Superior temporal gyrus (tissue), 1 donor: ENCODE data around the gene UFSP1.
"Not testable (repeated sequence)": the region's sequence is repeated elsewhere in the genome, so short reads cannot be mapped to it uniquely, and the experiment has no call there.

Experiments
- DNase-seq: peaks from one replicate; pipeline ENCODE4 v3.0.0-alpha.2; 2016; ENCODE audit errors: extremely low spot score

UFSP1 gene

GRCh38 chr7:100859856-100860255 is 29.7 kb downstream of the UFSP1 start:
- no peak for DNase-seq

- no peak for DNase-seq
Observed at GRCh38 chr7:100856871-100857282, 32.6 kb downstream of the UFSP1 start.

- DNase-seq, result no peak
Observed at GRCh38 chr7:100855515-100855914, 34.0 kb downstream of the UFSP1 start.

GRCh38 chr7:100854899-100855298 is 34.6 kb downstream of the UFSP1 start:
- not testable (repeated sequence) for DNase-seq

GRCh38 chr7:100854146-100854895 is 35.2 kb downstream of the UFSP1 start:
- DNase-seq, result no peak

- DNase-seq, result peak; percentile 85
Observed at GRCh38 chr7:100852048-100852872, 37.3 kb downstream of the UFSP1 start, which contains the start of gene SLC12A9. Gene SLC12A9 (plus strand): TSS chr7:100852713. CDS start chr7:100854198, 1,485 bp downstream.

- no peak for DNase-seq
Observed at GRCh38 chr7:100847360-100847759, 42.2 kb downstream of the UFSP1 start.

GRCh38 chr7:100840470-100841100 is 48.9 kb downstream of the UFSP1 start:
- no peak for DNase-seq

- DNase-seq, result no peak
Observed at GRCh38 chr7:100839361-100839760, 50.2 kb downstream of the UFSP1 start.
